PC-3 (cell line): ENCODE results near the gene TEC.

Experiments
- CTCF ChIP-seq: fragments of 300-600 bp; sonication (generic); conservative IDR thresholded peaks from 2 replicates; pipeline ENCODE4 v1.5.1; 2017; ENCODE audit warnings: antibody characterized with exemption, low read depth, mild to moderate bottlenecking, low read length
- EZH2 ChIP-seq: fragments of 300-600 bp; sonication (generic); IDR thresholded peaks from one replicate; pipeline ENCODE4 v1.6.1; 2017; ENCODE audit warnings: antibody characterized with exemption, mild to moderate bottlenecking, low read length; ENCODE audit not compliant: unreplicated experiment
- EZH2phosphoT487 ChIP-seq: fragments of 300-600 bp; sonication (generic); IDR thresholded peaks from 2 replicates; pipeline ENCODE4 v1.6.1; 2018; ENCODE audit warnings: mild to moderate bottlenecking, antibody characterized with exemption, low read length, borderline replicate concordance

- no peak for TF ChIP-seq CTCF
- TF ChIP-seq EZH2phosphoT487 = no peak
- no peak for TF ChIP-seq EZH2
Measured at GRCh38 chr4:48250343-48250742, 19.3 kb downstream of the TEC start.
